ENCODE data around the gene WDFY4. TPM values are rescaled to one million over a fixed set of nuclear protein-coding genes. Genes with fewer than 3 reads are reported as not detected.

Gene WDFY4
- total and polyA plus RNA-seq, 4 experiments from 2014 or later = 0.29 to 1.00 (median 0.81) TPM; not detected in 1

GRCh38 chr10:48803801-48804584 lies 119.3 kb downstream of the WDFY4 start:
- no peaks in the 10 kb centered on the region for H3K36me3 Mint-ChIP-seq
- CTCF ChIA-PET (ENCODE audit: partially characterized antibody) = no interaction called here

DNA sequence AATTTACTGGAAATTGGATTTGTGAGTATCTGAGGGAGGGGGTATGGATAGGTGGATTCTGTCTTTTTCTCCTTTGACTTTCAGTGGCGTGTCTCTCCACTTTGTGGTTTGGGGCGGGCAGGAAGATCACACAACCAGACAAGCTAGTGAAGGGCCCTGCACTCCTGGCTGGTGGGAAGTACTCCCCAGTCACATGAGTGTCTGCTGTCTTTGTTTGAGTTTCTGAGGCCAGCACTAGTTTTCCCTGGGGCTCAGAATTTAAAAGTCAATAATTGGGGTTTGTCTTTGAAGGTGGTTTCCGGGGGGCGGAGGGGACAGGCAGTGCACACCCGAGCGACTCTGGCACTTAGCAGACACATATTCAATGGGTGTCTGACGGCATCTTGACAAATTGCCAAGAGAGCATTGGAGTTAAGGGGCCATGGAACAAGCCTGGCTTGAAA lies 120.1 kb downstream of the WDFY4 start:
- Mint-ChIP-seq H3K9me3 (peaks cover 0 to 9% (median 4%) of the 10 kb centered on the region in 8 donors), H3K4me3 (no peak overlapping the region), H3K27me3 (peaks cover 0 to 9% of the 10 kb centered on the region in 2 donors), H3K36me3 (no peaks in the 10 kb centered on the region), H3K27ac (no peak overlapping the region), H3K4me1 (peaks cover 9 to 21% (median 9%) of the 10 kb centered on the region in 4 donors)
- Histone ChIP-seq H3K36me3 (ENCODE audit: insufficient read depth, low read length) (no peaks in the 10 kb centered on the region), H3K4me3 (ENCODE audit: low read length in 2 of 2) (no peak overlapping the region), H3K4me1 (ENCODE audit: insufficient read depth, low read length) (peaks cover 11% of the 10 kb centered on the region), H3K9me3 (ENCODE audit: control insufficient read depth in 1 of 2, low read length in 2 of 2) (no peaks in the 10 kb centered on the region), H3K27ac (ENCODE audit: low read depth, low read length) (no peak overlapping the region), H3K27me3 (ENCODE audit: insufficient read depth, low read length) (no peaks in the 10 kb centered on the region)
- no peak for DNase-seq
- ChIA-PET POLR2A (ENCODE audit: partially characterized antibody) (interaction anchor here (0.7 kb wide), 1 partner anchor 1158 kb away, joined by 3 read pairs; no protein-coding TSS in a partner anchor), CTCF (ENCODE audit: partially characterized antibody) (no interaction called here)
- intact Hi-C loops (cut with micrococcal nuclease) = no loop called here

More at GRCh38 chr10:48803801-48804584, 119.3 kb downstream of the WDFY4 start:
- Mint-ChIP-seq H3K4me1 (peaks cover 9 to 25% (median 10%) of the 10 kb centered on the region in 4 donors), H3K27me3 (peaks cover 0 to 9% of the 10 kb centered on the region in 2 donors), H3K4me3 (no peak overlapping the region), H3K9me3 (peaks cover 0 to 9% (median 5%) of the 10 kb centered on the region in 8 donors), H3K27ac (no peak overlapping the region)
- Histone ChIP-seq H3K9me3 (ENCODE audit: control insufficient read depth in 1 of 2, low read length in 2 of 2) (no peaks in the 10 kb centered on the region), H3K27me3 (ENCODE audit: insufficient read depth, low read length) (no peaks in the 10 kb centered on the region), H3K36me3 (ENCODE audit: insufficient read depth, low read length) (no peaks in the 10 kb centered on the region), H3K27ac (ENCODE audit: low read depth, low read length) (no peak overlapping the region), H3K4me3 (ENCODE audit: low read length in 2 of 2) (no peak overlapping the region), H3K4me1 (ENCODE audit: insufficient read depth, low read length) (peaks cover 11% of the 10 kb centered on the region)
- DNase-seq = no peak
- POLR2A ChIA-PET (ENCODE audit: partially characterized antibody) = no interaction called here
- intact Hi-C loops (cut with micrococcal nuclease) = no loop called here

GRCh38 chr10:48805411-48805810 lies 120.7 kb downstream of the WDFY4 start:
- Mint-ChIP-seq H3K27ac (no peak overlapping the region), H3K27me3 (peaks cover 0 to 9% of the 10 kb centered on the region in 2 donors), H3K36me3 (no peaks in the 10 kb centered on the region), H3K4me3 (no peak overlapping the region), H3K9me3 (peaks cover 0 to 7% (median under 1%) of the 10 kb centered on the region in 8 donors), H3K4me1 (peaks cover 3 to 14% (median 3%) of the 10 kb centered on the region in 4 donors)
- no peaks in the 10 kb centered on the region for H3K27me3 ChIP-seq (ENCODE audit: insufficient read depth, low read length)
- no peak overlapping the region for H3K27ac ChIP-seq (ENCODE audit: low read depth, low read length)
- no peak for DNase-seq
- H3K36me3 ChIP-seq (ENCODE audit: insufficient read depth, low read length) = no peaks in the 10 kb centered on the region
- POLR2A ChIA-PET (ENCODE audit: partially characterized antibody) = interaction anchor here (0.7 kb wide), 1 partner anchor 1158 kb away, joined by 3 read pairs; no protein-coding TSS in a partner anchor
- no peak overlapping the region for H3K4me3 ChIP-seq (ENCODE audit: low read length in 2 of 2)
- CTCF ChIA-PET (ENCODE audit: partially characterized antibody) = no interaction called here
- intact Hi-C loops (cut with micrococcal nuclease) = no loop called here
- no peaks in the 10 kb centered on the region for H3K9me3 ChIP-seq (ENCODE audit: control insufficient read depth in 1 of 2, low read length in 2 of 2)
- H3K4me1 ChIP-seq (ENCODE audit: insufficient read depth, low read length) = peaks cover 9% of the 10 kb centered on the region

DNA sequence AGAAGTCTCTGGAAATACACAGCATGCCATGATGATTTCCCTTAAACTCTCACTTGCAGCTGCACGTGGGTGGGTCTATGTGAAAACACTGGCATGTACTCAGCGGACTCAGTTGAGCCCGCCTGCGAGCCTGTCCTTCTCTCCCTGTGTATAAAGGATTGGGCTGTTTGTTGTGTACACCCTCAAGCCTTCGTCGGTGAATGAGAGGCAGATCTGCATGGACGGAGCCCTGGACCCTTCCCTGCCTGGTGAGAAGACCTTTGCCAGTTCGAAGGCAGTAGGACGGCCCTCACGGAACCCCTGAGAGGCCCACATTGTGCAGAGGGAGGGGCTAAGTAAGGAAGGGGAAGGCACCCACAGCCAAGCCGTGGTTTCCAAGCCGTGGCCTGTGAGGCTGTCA lies 121.2 kb downstream of the WDFY4 start:
- intact Hi-C loops (cut with micrococcal nuclease) = no loop called here
- H3K27ac ChIP-seq (ENCODE audit: low read depth, low read length) = no peak overlapping the region
- peaks cover 0 to 10% (median 2%) of the 10 kb centered on the region in 4 donors for H3K4me1 Mint-ChIP-seq

DNA sequence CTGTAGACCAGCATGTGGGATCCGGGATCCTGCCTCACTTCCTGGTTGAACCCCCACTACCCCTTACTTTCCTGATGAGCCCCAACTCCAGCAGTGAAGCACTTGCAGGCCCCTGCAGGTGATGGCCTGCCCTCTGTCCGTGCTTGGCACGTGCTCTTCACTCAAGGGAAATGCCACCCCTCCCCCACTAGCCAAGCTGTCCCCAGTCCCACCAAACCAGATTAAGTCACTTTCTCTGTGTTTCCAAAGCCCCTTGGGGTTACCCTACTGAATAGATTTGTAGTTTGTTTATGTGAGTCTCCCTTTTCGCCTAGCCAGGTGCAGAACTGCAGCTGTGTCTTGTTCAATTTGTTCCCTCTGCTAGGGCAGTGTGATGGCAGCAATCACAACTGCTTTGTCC lies 121.7 kb downstream of the WDFY4 start:
- ChIA-PET POLR2A (ENCODE audit: partially characterized antibody) (no interaction called here), CTCF (ENCODE audit: partially characterized antibody) (no interaction called here)
- H3K4me3 ChIP-seq (ENCODE audit: low read length in 2 of 2) = no peak overlapping the region
- H3K27ac ChIP-seq (ENCODE audit: low read depth, low read length) = no peak overlapping the region
- no peak for DNase-seq
- Mint-ChIP-seq H3K27me3 (peaks cover 0 to 9% of the 10 kb centered on the region in 2 donors), H3K4me1 (peaks cover 0 to 5% (median under 1%) of the 10 kb centered on the region in 4 donors), H3K36me3 (no peaks in the 10 kb centered on the region), H3K9me3 (peaks cover 0 to 5% (median 0%) of the 10 kb centered on the region in 8 donors), H3K27ac (no peak overlapping the region), H3K4me3 (no peak overlapping the region)
- H3K27me3 ChIP-seq (ENCODE audit: insufficient read depth, low read length) = no peaks in the 10 kb centered on the region
- intact Hi-C loops (cut with micrococcal nuclease) = no loop called here
- no peaks in the 10 kb centered on the region for H3K9me3 ChIP-seq (ENCODE audit: control insufficient read depth in 1 of 2, low read length in 2 of 2)
- H3K4me1 ChIP-seq (ENCODE audit: insufficient read depth, low read length) = peaks cover under 1% of the 10 kb centered on the region
- no peaks in the 10 kb centered on the region for H3K36me3 ChIP-seq (ENCODE audit: insufficient read depth, low read length)

More for the DNA sequence above, 121.2 kb downstream of the WDFY4 start:
- no peaks in the 10 kb centered on the region for H3K36me3 Mint-ChIP-seq
- peaks cover 0 to 7% (median 0%) of the 10 kb centered on the region in 8 donors for H3K9me3 Mint-ChIP-seq
- H3K4me3 Mint-ChIP-seq = no peak overlapping the region
- no peak overlapping the region for H3K27ac Mint-ChIP-seq
- H3K4me3 ChIP-seq (ENCODE audit: low read length in 2 of 2) = no peak overlapping the region
- ChIA-PET POLR2A (ENCODE audit: partially characterized antibody) (no interaction called here), CTCF (ENCODE audit: partially characterized antibody) (no interaction called here)
- H3K27me3 Mint-ChIP-seq = peaks cover 0 to 9% of the 10 kb centered on the region in 2 donors
- H3K36me3 ChIP-seq (ENCODE audit: insufficient read depth, low read length) = no peaks in the 10 kb centered on the region
- H3K27me3 ChIP-seq (ENCODE audit: insufficient read depth, low read length) = no peaks in the 10 kb centered on the region
- peaks cover 6% of the 10 kb centered on the region for H3K4me1 ChIP-seq (ENCODE audit: insufficient read depth, low read length)
- no peaks in the 10 kb centered on the region for H3K9me3 ChIP-seq (ENCODE audit: control insufficient read depth in 1 of 2, low read length in 2 of 2)
- DNase-seq = no peak

GRCh38 chr10:48807791-48808470 lies 123.3 kb downstream of the WDFY4 start:
- CTCF ChIA-PET (ENCODE audit: partially characterized antibody) = no interaction called here
- POLR2A ChIA-PET (ENCODE audit: partially characterized antibody) = no interaction called here
- H3K4me1 Mint-ChIP-seq = no peaks in the 10 kb centered on the region
- no peak overlapping the region for H3K27ac ChIP-seq (ENCODE audit: low read depth, low read length)
- peaks cover 0 to 3% (median 0%) of the 10 kb centered on the region in 8 donors for H3K9me3 Mint-ChIP-seq
- H3K4me3 Mint-ChIP-seq = no peak overlapping the region
- H3K27me3 Mint-ChIP-seq = peaks cover 6 to 12% of the 10 kb centered on the region in 2 donors
- no peaks in the 10 kb centered on the region for H3K36me3 Mint-ChIP-seq
- no peak overlapping the region for H3K27ac Mint-ChIP-seq
- no peaks in the 10 kb centered on the region for H3K27me3 ChIP-seq (ENCODE audit: insufficient read depth, low read length)
- no peak overlapping the region for H3K4me3 ChIP-seq (ENCODE audit: low read length in 2 of 2)
- no peak for DNase-seq
- H3K9me3 ChIP-seq (ENCODE audit: control insufficient read depth in 1 of 2, low read length in 2 of 2) = no peaks in the 10 kb centered on the region
- no peaks in the 10 kb centered on the region for H3K36me3 ChIP-seq (ENCODE audit: insufficient read depth, low read length)
- intact Hi-C loops (cut with micrococcal nuclease) = no loop called here
- no peaks in the 10 kb centered on the region for H3K4me1 ChIP-seq (ENCODE audit: insufficient read depth, low read length)

- Mint-ChIP-seq H3K36me3 (no peaks in the 10 kb centered on the region), H3K27me3 (peaks cover 6 to 12% of the 10 kb centered on the region in 2 donors), H3K27ac (no peak overlapping the region), H3K4me1 (no peaks in the 10 kb centered on the region), H3K9me3 (peaks cover 0 to 2% (median 0%) of the 10 kb centered on the region in 8 donors), H3K4me3 (no peak overlapping the region)
- intact Hi-C loops (cut with micrococcal nuclease) = no loop called here
- Histone ChIP-seq H3K4me1 (ENCODE audit: insufficient read depth, low read length) (no peaks in the 10 kb centered on the region), H3K27ac (ENCODE audit: low read depth, low read length) (no peak overlapping the region), H3K9me3 (ENCODE audit: control insufficient read depth in 1 of 2, low read length in 2 of 2) (no peaks in the 10 kb centered on the region), H3K36me3 (ENCODE audit: insufficient read depth, low read length) (no peaks in the 10 kb centered on the region), H3K4me3 (ENCODE audit: low read length in 2 of 2) (no peak overlapping the region), H3K27me3 (ENCODE audit: insufficient read depth, low read length) (no peaks in the 10 kb centered on the region)
- DNase-seq = no peak
- POLR2A ChIA-PET (ENCODE audit: partially characterized antibody) = no interaction called here
- CTCF ChIA-PET (ENCODE audit: partially characterized antibody) = no interaction called here
Observed at GRCh38 chr10:48809261-48809660, 124.6 kb downstream of the WDFY4 start.

Measured in CD4-positive, alpha-beta memory T cell (primary cell).